Kidney epithelial cell (primary cell): Measurements from ENCODE around the gene ABCC10. TPM values are rescaled to one million over a fixed set of nuclear protein-coding genes. Genes with fewer than 3 reads are reported as not detected.
A peak's percentile ranks its signal among the peaks of the same experiment; 100 is the strongest.

Source experiments
- DNase-seq: peaks from one replicate; pipeline ENCODE4 v3.0.0-alpha.2; 2010; ENCODE audit warnings: low read depth
- H3K27me3 ChIP-seq: 2 replicates; pipeline ENCODE4 v1.6.0; 2011; ENCODE audit warnings: low read length; ENCODE audit not compliant: control insufficient read depth, insufficient read depth
- H3K36me3 ChIP-seq: 2 replicates; pipeline ENCODE4 v1.5.1; 2011; ENCODE audit warnings: low read length; ENCODE audit not compliant: control insufficient read depth, insufficient read depth
- H3K4me3 ChIP-seq: 2 replicates; pipeline ENCODE4 v1.5.1; 2011; ENCODE audit warnings: low read depth, mild to moderate bottlenecking, control low read depth, low read length
- total RNA-seq: library from RNA; depleted of rRNA; stranded (reverse); fragments of >200 nt; gene quantifications from 2 replicates; pipeline ENCODE4 v1.2.3, GENCODE V29; 2015
- TF ChIP-seq, protein P1 (sequence below): IDR thresholded peaks from 2 replicates; pipeline ENCODE4 v1.5.1; 2011; ENCODE audit warnings: mild to moderate bottlenecking, moderate library complexity, low read length, control low read depth, inconsistent platforms; ENCODE audit not compliant: insufficient read depth, poor library complexity, severe bottlenecking

Gene ABCC10
- total RNA-seq, 1 donor from 2014 or later, result 24.9 TPM

GRCh38 chr6:43492673-43493072 is 65.3 kb downstream of the ABCC10 start:
- no peak for DNase-seq
- Histone ChIP-seq H3K36me3 (no peaks in the 10 kb centered on the region), H3K27me3 (no peaks in the 10 kb centered on the region), H3K4me3 (no peak overlapping the region)
- TF ChIP-seq, protein P1, sequence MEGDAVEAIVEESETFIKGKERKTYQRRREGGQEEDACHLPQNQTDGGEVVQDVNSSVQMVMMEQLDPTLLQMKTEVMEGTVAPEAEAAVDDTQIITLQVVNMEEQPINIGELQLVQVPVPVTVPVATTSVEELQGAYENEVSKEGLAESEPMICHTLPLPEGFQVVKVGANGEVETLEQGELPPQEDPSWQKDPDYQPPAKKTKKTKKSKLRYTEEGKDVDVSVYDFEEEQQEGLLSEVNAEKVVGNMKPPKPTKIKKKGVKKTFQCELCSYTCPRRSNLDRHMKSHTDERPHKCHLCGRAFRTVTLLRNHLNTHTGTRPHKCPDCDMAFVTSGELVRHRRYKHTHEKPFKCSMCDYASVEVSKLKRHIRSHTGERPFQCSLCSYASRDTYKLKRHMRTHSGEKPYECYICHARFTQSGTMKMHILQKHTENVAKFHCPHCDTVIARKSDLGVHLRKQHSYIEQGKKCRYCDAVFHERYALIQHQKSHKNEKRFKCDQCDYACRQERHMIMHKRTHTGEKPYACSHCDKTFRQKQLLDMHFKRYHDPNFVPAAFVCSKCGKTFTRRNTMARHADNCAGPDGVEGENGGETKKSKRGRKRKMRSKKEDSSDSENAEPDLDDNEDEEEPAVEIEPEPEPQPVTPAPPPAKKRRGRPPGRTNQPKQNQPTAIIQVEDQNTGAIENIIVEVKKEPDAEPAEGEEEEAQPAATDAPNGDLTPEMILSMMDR, result no peak

DNA sequence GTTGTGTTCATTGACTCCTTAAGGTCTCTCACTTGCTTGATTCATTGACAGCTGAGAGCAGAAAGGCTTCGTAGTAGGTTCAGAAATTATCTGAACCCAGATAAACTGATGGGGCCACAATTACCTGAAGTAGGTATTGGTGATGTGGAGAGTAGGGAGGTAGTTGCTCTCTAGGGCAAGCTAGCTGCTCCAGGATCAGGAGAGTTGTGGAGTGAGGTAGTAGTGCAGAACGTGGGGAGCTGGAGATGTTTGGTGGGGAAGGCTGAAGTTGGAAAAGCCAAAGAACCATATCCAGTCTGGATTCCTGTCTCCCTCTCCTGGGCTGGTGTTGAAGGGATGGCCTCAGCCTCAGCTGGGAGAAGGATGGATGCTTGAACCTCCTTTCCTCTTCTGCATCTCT is 65.9 kb downstream of the ABCC10 start:
- Histone ChIP-seq H3K36me3 (no peaks in the 10 kb centered on the region), H3K4me3 (no peak overlapping the region), H3K27me3 (no peaks in the 10 kb centered on the region)
- DNase-seq, result no peak
- TF ChIP-seq, protein P1, result no peak

GRCh38 chr6:43493833-43494232 is 66.5 kb downstream of the ABCC10 start:
- H3K27me3 ChIP-seq, result no peaks in the 10 kb centered on the region
- no peak for DNase-seq
- no peak overlapping the region for H3K4me3 ChIP-seq
- no peaks in the 10 kb centered on the region for H3K36me3 ChIP-seq
- TF ChIP-seq, protein P1, result no peak

GRCh38 chr6:43494321-43494720 is 67.0 kb downstream of the ABCC10 start:
- Histone ChIP-seq H3K36me3 (no peaks in the 10 kb centered on the region), H3K27me3 (no peaks in the 10 kb centered on the region), H3K4me3 (no peak overlapping the region)
- TF ChIP-seq, protein P1, result no peak
- no peak for DNase-seq

DNA sequence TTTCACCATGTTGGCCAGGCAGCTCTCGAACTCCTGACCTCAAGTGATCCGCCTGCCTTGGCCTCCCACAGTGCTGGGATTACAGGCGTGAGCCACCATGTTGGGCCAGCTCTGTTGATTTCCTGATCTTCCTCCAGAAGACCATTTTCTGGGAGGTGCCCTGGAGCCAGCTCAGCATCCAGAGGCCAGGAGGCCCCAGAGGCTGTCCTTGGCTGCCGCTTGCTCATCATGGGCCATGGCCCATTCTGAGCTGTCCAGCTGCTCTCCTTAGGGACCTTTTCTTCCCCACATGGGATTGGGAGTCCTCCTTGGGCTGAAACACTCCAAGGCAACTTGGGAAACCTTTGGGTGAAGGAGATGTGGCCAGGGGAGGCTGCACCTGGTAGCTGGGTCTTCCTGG is 67.4 kb downstream of the ABCC10 start:
- TF ChIP-seq, protein P1, result no peak

GRCh38 chr6:43495409-43495941 is 68.1 kb downstream of the ABCC10 start:
- DNase-seq, result no peak
- H3K4me3 ChIP-seq, result no peak overlapping the region
- H3K36me3 ChIP-seq, result no peaks in the 10 kb centered on the region
- H3K27me3 ChIP-seq, result no peaks in the 10 kb centered on the region
- TF ChIP-seq, protein P1, result peak; percentile 19

More for the DNA sequence above, 67.4 kb downstream of the ABCC10 start:
- H3K27me3 ChIP-seq, result no peaks in the 10 kb centered on the region
- no peaks in the 10 kb centered on the region for H3K36me3 ChIP-seq
- DNase-seq, result no peak
- H3K4me3 ChIP-seq, result no peak overlapping the region
